ENCODE measurements around the gene EQTN. TPM values are rescaled to one million over a fixed set of nuclear protein-coding genes. Genes with fewer than 3 reads are reported as not detected.

Gene EQTN
- not detected in 2 replicates for total RNA-seq

DNA sequence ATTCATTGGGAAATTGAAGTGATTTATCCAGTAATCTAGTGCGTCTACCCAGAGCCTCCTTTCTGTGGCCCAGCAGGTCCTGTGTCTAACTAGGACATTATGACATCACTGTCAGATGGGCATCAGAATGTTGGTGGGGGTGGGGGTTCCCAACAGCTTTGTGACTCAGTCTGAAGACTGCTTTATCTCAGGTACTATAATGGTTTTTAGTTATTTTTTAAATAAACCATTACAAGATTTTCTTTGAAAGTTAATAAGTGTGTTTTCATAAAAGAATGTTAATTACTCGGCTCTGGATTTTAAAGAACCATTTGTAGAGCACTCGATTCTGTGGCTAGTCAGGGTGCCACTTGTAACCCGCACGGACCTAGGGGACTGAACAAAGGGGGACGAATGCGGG is at the start of gene EQTN:
TSS of gene EQTN (minus strand) at position 101 of the 400 bp plus-strand sequence. CDS start at position 6, 95 bp downstream.

Other genes starting within 250 kb of the EQTN start
- gene TEK, start 187.9 kb downstream of the EQTN start, total RNA-seq = 6.4 and 9.3 TPM in 2 replicates
- gene IFNK, start 227.1 kb upstream of the EQTN start, total RNA-seq = not detected in 2 replicates
- 0.15 and 0.17 TPM in 2 replicates for gene MOB3B, start 232.7 kb upstream of the EQTN start, total RNA-seq